HFFc6 (cell line): ENCODE results near the gene HADHA. TPM values are rescaled to one million over a fixed set of nuclear protein-coding genes. Genes with fewer than 3 reads are reported as not detected.
"Not testable (repeated sequence)": the region's sequence is repeated elsewhere in the genome, so short reads cannot be mapped to it uniquely, and the experiment has no call there.

ENCODE experiments used
- DNase-seq: peaks from one replicate; pipeline ENCODE4 v3.0.0-alpha.2; 2018
- H3K27ac Mint-ChIP-seq: 2 replicates; pipeline ENCODE4 v1.8.0; 2020; ENCODE audit warnings: mild to moderate bottlenecking, mixed read lengths
- H3K27me3 Mint-ChIP-seq: 2 replicates; pipeline ENCODE4 v1.8.0; 2021; ENCODE audit warnings: mild to moderate bottlenecking, moderate library complexity, mixed read lengths; ENCODE audit not compliant: insufficient read depth
- H3K36me3 Mint-ChIP-seq: 2 replicates; pipeline ENCODE4 v1.8.0; 2021; ENCODE audit warnings: low read depth, mixed read lengths
- H3K4me1 Mint-ChIP-seq: 2 replicates; pipeline ENCODE4 v1.8.0; 2020; ENCODE audit warnings: low read depth, mixed read lengths
- H3K4me3 Mint-ChIP-seq: 2 replicates; pipeline ENCODE4 v1.8.0; 2020; ENCODE audit warnings: mild to moderate bottlenecking, moderate library complexity, mixed read lengths
- H3K9me3 Mint-ChIP-seq: 2 replicates; pipeline ENCODE4 v1.8.0; 2020; ENCODE audit warnings: mild to moderate bottlenecking, mixed read lengths
- CTCF ChIP-seq: fragments of 200-600 bp; sonication (generic); IDR thresholded peaks from 2 replicates; pipeline ENCODE4 v1.5.0; 2021; ENCODE audit warnings: antibody characterized with exemption, mild to moderate bottlenecking
- total RNA-seq, 6 experiments: library from RNA; stranded (reverse); fragmentation: NEBNext Ultra II Directional; extraction: Animal tissue kit (Norgen Biotek cat#: 25700); gene quantifications; 2 replicates in 1 of 6; 3 replicates in 5 of 6; pipeline ENCODE4 v1.2.3, GENCODE V29; 2021

The HADHA gene
- total RNA-seq, 6 experiments from 2014 or later, result 127 to 138 (median 133) TPM

GRCh38 chr2:26168785-26169184, 75.6 kb downstream of the HADHA start:
- H3K4me1 Mint-ChIP-seq, result no peaks in the 10 kb centered on the region

GRCh38 chr2:26166541-26166940, 77.9 kb downstream of the HADHA start:
- not testable (repeated sequence) for DNase-seq, H3K27ac Mint-ChIP-seq, H3K9me3 Mint-ChIP-seq, H3K4me3 Mint-ChIP-seq, H3K4me1 Mint-ChIP-seq, H3K36me3 Mint-ChIP-seq
- H3K27me3 Mint-ChIP-seq, result peaks cover 25% of the 10 kb centered on the region

More at GRCh38 chr2:26168785-26169184, 75.6 kb downstream of the HADHA start:
- Mint-ChIP-seq H3K9me3 (no peaks in the 10 kb centered on the region), H3K4me3 (no peak overlapping the region), H3K36me3 (peaks cover 4% of the 10 kb centered on the region; the same call in 1 of the 2 replicates), H3K27me3 (peaks cover 32% of the 10 kb centered on the region), H3K27ac (no peak overlapping the region)
- no peak for TF ChIP-seq CTCF
- DNase-seq, result no peak

GRCh38 chr2:26165403-26165802, 79.0 kb downstream of the HADHA start:
- DNase-seq, result no peak
- Mint-ChIP-seq H3K9me3 (no peaks in the 10 kb centered on the region), H3K27ac (no peak overlapping the region), H3K27me3 (peaks cover 16% of the 10 kb centered on the region), H3K4me1 (no peaks in the 10 kb centered on the region), H3K4me3 (no peak overlapping the region), H3K36me3 (no peaks in the 10 kb centered on the region)
- no peak for TF ChIP-seq CTCF

- H3K4me1 Mint-ChIP-seq, result no peaks in the 10 kb centered on the region
- H3K36me3 Mint-ChIP-seq, result no peaks in the 10 kb centered on the region
- no peak for TF ChIP-seq CTCF
- no peak for DNase-seq
- no peak overlapping the region for H3K4me3 Mint-ChIP-seq
- no peaks in the 10 kb centered on the region for H3K9me3 Mint-ChIP-seq
- H3K27ac Mint-ChIP-seq, result no peak overlapping the region
- H3K27me3 Mint-ChIP-seq, result peaks cover 11% of the 10 kb centered on the region
Measured at GRCh38 chr2:26164641-26165211, 79.7 kb downstream of the HADHA start.

GRCh38 chr2:26164231-26164630, 80.2 kb downstream of the HADHA start:
- no peak overlapping the region for H3K27ac Mint-ChIP-seq
- no peaks in the 10 kb centered on the region for H3K9me3 Mint-ChIP-seq
- H3K4me3 Mint-ChIP-seq, result no peak overlapping the region
- H3K27me3 Mint-ChIP-seq, result peaks cover 9% of the 10 kb centered on the region
- TF ChIP-seq CTCF, result no peak
- no peaks in the 10 kb centered on the region for H3K4me1 Mint-ChIP-seq
- DNase-seq, result no peak
- H3K36me3 Mint-ChIP-seq, result no peaks in the 10 kb centered on the region

- Mint-ChIP-seq H3K27me3 (peaks cover 10% of the 10 kb centered on the region), H3K4me3 (no peak overlapping the region), H3K36me3 (no peaks in the 10 kb centered on the region), H3K27ac (no peak overlapping the region), H3K9me3 (no peaks in the 10 kb centered on the region), H3K4me1 (no peaks in the 10 kb centered on the region)
- no peak for TF ChIP-seq CTCF
- no peak for DNase-seq
Measured at GRCh38 chr2:26162963-26163362, 81.5 kb downstream of the HADHA start.
